AG04449 (cell line): ENCODE measurements around the gene NUDT22.
A peak's percentile ranks its signal among the peaks of the same experiment; 100 is the strongest.

Experiments used
- CTCF ChIA-PET: fragments of 350-600 bp; formaldehyde crosslinking; extraction: SDS; loops from one replicate; lab custom pipeline; 2021; ENCODE audit warnings: antibody characterized with exemption; lab: Yijun Ruan, JAX
- POLR2A ChIA-PET: fragments of 400-600, 350-600 bp; formaldehyde crosslinking; extraction: SDS; loops from one replicate; lab custom pipeline; 2020; ENCODE audit warnings: antibody characterized with exemption, inconsistent platforms; lab: Yijun Ruan, JAX
- DNase-seq: peaks from one replicate; pipeline ENCODE4 v3.0.0-alpha.2; 2010; ENCODE audit warnings: low read depth, low spot score
- H3K4me3 ChIP-seq: 2 replicates; pipeline ENCODE4 v1.5.1; 2011; ENCODE audit warnings: low read depth, mild to moderate bottlenecking, control low read depth, low read length
- TF ChIP-seq, protein P1 (sequence below): IDR thresholded peaks from one replicate; pipeline ENCODE4 v1.5.1; 2011; ENCODE audit warnings: mild to moderate bottlenecking, moderate library complexity, low read length, control low read depth, inconsistent platforms; ENCODE audit not compliant: insufficient read depth; ENCODE audit errors: missing control alignments

NUDT22 gene, protein sequence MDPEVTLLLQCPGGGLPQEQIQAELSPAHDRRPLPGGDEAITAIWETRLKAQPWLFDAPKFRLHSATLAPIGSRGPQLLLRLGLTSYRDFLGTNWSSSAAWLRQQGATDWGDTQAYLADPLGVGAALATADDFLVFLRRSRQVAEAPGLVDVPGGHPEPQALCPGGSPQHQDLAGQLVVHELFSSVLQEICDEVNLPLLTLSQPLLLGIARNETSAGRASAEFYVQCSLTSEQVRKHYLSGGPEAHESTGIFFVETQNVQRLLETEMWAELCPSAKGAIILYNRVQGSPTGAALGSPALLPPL

DNA sequence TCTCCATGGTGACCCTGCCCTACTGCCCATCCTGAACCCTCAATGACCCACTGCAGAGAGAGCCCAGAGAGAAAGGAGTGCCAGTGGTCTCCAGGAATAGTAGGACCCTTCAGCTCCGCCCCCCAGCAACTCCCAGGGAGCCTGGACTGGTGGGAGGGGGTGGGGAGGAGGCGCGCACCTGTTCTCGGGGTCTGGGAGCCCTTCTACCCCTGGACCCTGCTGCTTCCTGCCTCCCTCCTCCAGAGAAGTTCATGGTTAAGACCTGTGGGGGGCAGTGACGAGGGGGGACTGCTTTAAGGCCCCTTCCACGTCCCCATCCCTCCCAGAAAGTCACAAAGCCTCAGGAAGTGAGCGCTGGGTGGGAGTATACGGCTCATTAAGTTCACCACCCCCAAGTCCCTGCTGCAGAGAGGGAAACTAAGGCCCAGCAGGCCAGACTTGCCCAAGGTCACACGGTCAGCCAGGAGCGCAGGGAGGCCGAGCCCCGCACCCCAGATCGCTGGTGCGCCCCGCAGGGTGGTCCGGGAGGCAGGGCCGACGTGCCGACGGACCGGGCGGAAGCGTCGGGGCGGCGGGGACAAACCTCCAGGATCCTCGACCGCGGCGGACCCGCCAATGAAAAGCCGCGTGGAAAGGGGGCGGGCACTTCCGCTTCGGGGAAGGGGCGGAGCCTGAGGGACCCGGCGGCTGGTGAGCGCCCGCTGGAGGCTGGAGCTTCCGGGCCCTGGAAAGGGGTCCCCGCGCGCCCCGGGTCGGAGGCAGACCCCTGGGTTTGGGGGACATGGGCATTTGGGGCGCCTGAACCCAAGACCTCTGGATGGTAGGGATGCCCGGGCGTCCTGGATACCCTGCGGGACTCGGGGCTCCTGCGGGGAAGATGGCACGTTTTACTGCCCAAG lies at the start of gene NUDT22, which contains the start of gene TRPT1:
Gene NUDT22 (plus strand): TSS at position 667 of the 899 bp plus-strand sequence. CDS start 379 bp downstream, outside the sequence.
Gene TRPT1 (minus strand): TSS at position 579 of the 899 bp plus-strand sequence. CDS start 326 bp downstream, at position 253.
- POLR2A ChIA-PET, result interaction anchor here (0.9 to 2.5 kb wide), 7 partner anchors 11 to 44 kb away, joined by 3 to 20 read pairs (median 5); partner anchors contain the start of gene FKBP2
- CTCF ChIA-PET, result interaction anchor here (0.6 to 5.2 kb wide), 10 partner anchors 10 to 78 kb away, joined by 3 to 56 read pairs (median 4); partner anchors contain the start of gene FERMT3
- TF ChIP-seq, protein P1, sequence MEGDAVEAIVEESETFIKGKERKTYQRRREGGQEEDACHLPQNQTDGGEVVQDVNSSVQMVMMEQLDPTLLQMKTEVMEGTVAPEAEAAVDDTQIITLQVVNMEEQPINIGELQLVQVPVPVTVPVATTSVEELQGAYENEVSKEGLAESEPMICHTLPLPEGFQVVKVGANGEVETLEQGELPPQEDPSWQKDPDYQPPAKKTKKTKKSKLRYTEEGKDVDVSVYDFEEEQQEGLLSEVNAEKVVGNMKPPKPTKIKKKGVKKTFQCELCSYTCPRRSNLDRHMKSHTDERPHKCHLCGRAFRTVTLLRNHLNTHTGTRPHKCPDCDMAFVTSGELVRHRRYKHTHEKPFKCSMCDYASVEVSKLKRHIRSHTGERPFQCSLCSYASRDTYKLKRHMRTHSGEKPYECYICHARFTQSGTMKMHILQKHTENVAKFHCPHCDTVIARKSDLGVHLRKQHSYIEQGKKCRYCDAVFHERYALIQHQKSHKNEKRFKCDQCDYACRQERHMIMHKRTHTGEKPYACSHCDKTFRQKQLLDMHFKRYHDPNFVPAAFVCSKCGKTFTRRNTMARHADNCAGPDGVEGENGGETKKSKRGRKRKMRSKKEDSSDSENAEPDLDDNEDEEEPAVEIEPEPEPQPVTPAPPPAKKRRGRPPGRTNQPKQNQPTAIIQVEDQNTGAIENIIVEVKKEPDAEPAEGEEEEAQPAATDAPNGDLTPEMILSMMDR, result peak; percentile 27
- H3K4me3 ChIP-seq, result peak within 1 kb of the TSS; percentile 91
- no peak for DNase-seq

DNA sequence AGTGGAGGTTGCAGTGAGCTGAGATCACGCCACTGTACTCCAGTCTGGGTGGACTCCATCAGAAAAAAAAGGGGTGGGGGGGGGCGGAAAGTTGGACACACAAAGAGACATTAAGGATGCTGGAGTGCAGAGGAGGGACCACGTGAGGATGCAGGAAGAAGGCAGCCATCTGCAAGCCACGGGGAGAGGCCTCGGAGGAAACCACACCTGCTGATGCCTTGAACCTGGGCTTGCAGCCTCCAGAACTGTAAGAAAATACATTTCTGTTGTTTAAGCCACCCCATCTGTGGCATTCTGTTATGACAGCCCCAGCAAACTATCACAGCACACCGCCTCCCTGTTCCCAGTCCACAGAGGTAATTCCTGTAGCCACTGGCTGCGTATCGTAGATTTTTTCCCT lies 49.3 kb upstream of the NUDT22 start:
- POLR2A ChIA-PET, result no interaction called here
- TF ChIP-seq, protein P1, result no peak
- H3K4me3 ChIP-seq, result no peak overlapping the region
- CTCF ChIA-PET, result interaction anchor here (1.1 kb wide), 1 partner anchor 8 kb away, joined by 3 read pairs; no protein-coding TSS in a partner anchor
- DNase-seq, result no peak

DNA sequence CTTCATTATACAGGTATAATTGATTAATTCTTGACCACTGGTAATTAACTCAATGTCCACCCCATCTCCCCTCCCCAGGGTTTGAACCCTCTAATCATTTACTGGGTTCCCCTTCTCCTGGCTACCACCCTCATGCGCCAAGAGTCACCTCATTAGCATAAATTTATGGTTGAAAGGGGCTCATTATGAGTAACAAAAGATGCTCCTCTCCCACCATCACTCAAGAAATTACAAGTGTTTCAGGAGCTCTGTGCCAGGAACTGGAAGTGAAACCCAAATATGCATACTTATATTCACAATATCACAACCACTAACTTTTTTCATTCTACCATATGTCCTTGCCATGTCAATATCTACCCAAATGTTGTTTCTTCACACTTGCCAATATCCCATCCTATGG lies 47.9 kb upstream of the NUDT22 start:
- TF ChIP-seq, protein P1, result no peak
- POLR2A ChIA-PET, result no interaction called here
- DNase-seq, result no peak
- H3K4me3 ChIP-seq, result no peak overlapping the region
- CTCF ChIA-PET, result no interaction called here

DNA sequence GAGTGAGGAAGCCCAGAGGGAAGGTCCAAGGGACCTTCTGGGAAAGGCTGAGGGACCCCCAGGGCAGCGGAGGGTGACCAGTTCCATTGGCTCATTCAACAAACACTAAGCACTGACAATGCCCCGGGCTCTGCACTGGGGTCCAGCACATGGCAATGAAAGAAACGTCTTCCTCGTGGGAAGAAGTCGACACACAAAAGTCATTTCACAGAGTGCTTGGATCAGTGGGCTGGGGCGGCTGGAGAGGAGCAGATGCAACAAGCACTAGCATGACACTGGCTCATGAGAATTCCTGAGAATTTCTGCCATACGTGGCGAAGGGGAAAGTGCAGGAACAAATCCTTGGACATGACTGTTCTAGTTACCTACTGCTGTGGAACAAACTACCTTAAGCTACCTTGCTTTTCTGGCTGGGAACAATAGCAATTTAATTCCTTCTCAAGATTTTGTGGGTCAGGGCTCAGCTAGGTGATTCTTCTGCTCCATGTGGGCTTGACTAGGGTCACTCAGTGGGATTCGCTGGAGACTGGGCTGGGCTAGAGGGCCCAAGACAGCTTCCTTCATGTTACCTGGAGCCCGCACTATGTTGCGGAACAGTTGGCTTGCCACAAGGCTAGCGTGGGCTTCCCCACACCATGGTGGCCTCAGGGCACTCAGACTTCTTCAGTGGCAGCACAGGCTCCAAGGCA lies 47.0 kb upstream of the NUDT22 start:
- TF ChIP-seq, protein P1, result no peak
- POLR2A ChIA-PET, result no interaction called here
- no peak for DNase-seq
- H3K4me3 ChIP-seq, result no peak overlapping the region
- CTCF ChIA-PET, result interaction anchor here (0.8 to 3.0 kb wide), 2 partner anchors 26 to 178 kb away, joined by 3 to 15 read pairs; no protein-coding TSS in a partner anchor

- POLR2A ChIA-PET, result interaction anchor here (0.6 to 1.0 kb wide), 3 partner anchors 44 to 65 kb away, joined by 3 to 4 read pairs (median 3); no protein-coding TSS in a partner anchor
- CTCF ChIA-PET, result interaction anchor here (0.8 to 6.0 kb wide), 7 partner anchors 15 to 343 kb away, joined by 3 to 31 read pairs (median 9); partner anchors contain the start of genes MACROD1 and PLCB3
- DNase-seq, result no peak
- TF ChIP-seq, protein P1, result no peak
- no peak overlapping the region for H3K4me3 ChIP-seq
Measured at GRCh38 chr11:64180891-64181290, 45.2 kb upstream of the NUDT22 start.
